AG04450 (cell line): ENCODE results near the gene CNNM3. TPM values are rescaled to one million over a fixed set of nuclear protein-coding genes. Genes with fewer than 3 reads are reported as not detected.

ENCODE experiments used
- CTCF ChIA-PET: fragments of 300-600, 350-600 bp; formaldehyde crosslinking; extraction: SDS; loops from one replicate; lab custom pipeline; 2022; ENCODE audit warnings: antibody characterized with exemption, inconsistent platforms; lab: Charles Lee
- POLR2A ChIA-PET: fragments of 350-600 bp; formaldehyde crosslinking; extraction: SDS; loops from one replicate; lab custom pipeline; 2021; ENCODE audit warnings: antibody characterized with exemption, inconsistent platforms; lab: Yijun Ruan, JAX
- DNase-seq: peaks from one replicate; pipeline ENCODE4 v3.0.0-alpha.2; 2011; ENCODE audit warnings: low read depth, low spot score
- H3K27ac ChIP-seq: one replicate; pipeline ENCODE4 v1.5.1; 2012; ENCODE audit warnings: low read depth, low read length, control low read depth
- H3K27me3 ChIP-seq: one replicate; pipeline ENCODE4 v1.6.0; 2012; ENCODE audit warnings: low read length; ENCODE audit not compliant: control insufficient read depth, insufficient read depth
- H3K4me3 ChIP-seq: 2 replicates; pipeline ENCODE4 v1.5.1; 2011; ENCODE audit warnings: mild to moderate bottlenecking, low read depth, low read length, control low read depth
- H3K9me3 ChIP-seq: 2 replicates; pipeline ENCODE4 v1.5.1; 2012; ENCODE audit warnings: low read length; ENCODE audit not compliant: control insufficient read depth, insufficient read depth
- CTCF ChIP-seq: IDR thresholded peaks from 2 replicates; pipeline ENCODE4 v1.5.1; 2011; ENCODE audit warnings: low read depth, low read length, control low read depth, inconsistent platforms
- polyA plus RNA-seq: library from polyadenylated mRNA; depleted of rRNA; stranded (reverse); fragments of >200 nt; gene quantifications from 2 replicates; pipeline ENCODE4 v1.2.3, GENCODE V29; 2011

CNNM3 gene
- polyA plus RNA-seq, 1 experiment, result 5.1 TPM

DNA sequence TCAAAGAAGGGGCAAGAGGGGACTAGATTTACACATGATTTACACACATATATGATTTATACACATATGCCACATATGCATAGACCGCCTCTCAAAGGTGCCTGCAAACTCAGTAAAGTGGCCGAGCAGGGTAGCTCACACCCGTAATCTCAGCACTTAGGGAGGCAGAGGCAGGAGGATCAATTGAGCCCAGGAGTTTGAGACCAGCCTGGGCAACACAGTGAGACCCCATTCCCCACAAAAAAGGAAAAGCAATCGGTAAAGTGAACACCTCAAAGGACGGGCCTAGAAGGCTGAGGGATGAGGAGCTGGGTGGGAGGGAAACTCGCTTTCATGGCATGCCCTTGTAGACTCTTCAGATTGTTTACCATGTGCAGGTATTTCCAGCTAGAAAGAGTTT lies 36.6 kb downstream of the CNNM3 start:
- no peaks in the 10 kb centered on the region; the same call in 1 of the 2 replicates for H3K9me3 ChIP-seq
- ChIA-PET POLR2A (no interaction called here), CTCF (interaction anchor here (1.0 kb wide), 1 partner anchor 98 kb away, joined by 4 read pairs; no protein-coding TSS in a partner anchor)
- no peaks in the 10 kb centered on the region for H3K27me3 ChIP-seq
- DNase-seq, result no peak
- no peak for TF ChIP-seq CTCF
- H3K4me3 ChIP-seq, result no peak overlapping the region
- H3K27ac ChIP-seq, result no peak overlapping the region

DNA sequence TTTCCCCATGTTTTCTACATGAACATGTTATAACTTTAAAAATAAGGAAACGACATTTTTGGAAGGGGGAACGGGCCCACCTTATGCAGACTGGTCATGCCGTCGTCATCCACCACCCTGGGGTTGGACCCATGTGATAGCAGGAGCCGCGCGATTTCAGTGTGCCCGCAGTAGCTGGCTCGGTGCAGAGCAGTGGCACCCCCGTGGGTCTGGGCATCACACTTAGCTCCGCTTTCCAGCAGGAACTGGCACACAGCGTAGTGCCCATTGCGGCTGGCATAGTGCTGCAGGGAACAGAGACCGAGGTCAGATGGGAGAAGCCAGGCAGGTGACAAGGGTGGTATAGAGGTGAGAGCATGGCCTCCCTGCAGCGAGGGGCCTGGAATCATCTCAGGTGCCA lies 37.3 kb downstream of the CNNM3 start:
- H3K4me3 ChIP-seq, result no peak overlapping the region
- POLR2A ChIA-PET, result no interaction called here
- no peak for DNase-seq
- no peak for TF ChIP-seq CTCF
- H3K9me3 ChIP-seq, result no peaks in the 10 kb centered on the region; the same call in 1 of the 2 replicates
- no peaks in the 10 kb centered on the region for H3K27me3 ChIP-seq
- CTCF ChIA-PET, result interaction anchor here (1.0 kb wide), 1 partner anchor 98 kb away, joined by 4 read pairs; no protein-coding TSS in a partner anchor
- H3K27ac ChIP-seq, result no peak overlapping the region

GRCh38 chr2:96856776-96857666 lies 41.0 kb downstream of the CNNM3 start:
- Histone ChIP-seq H3K9me3 (no peaks in the 10 kb centered on the region; the same call in 1 of the 2 replicates), H3K27me3 (no peaks in the 10 kb centered on the region), H3K4me3 (peak overlapping the region; percentile 80), H3K27ac (peak overlapping the region; percentile 52)
- ChIA-PET CTCF (interaction anchor here (0.6 to 4.6 kb wide), 24 partner anchors 10 to 255 kb away, joined by 3 to 60 read pairs (median 6); partner anchors contain the start of genes ANKRD36 and CNNM3), POLR2A (interaction anchor here (0.8 to 2.3 kb wide), 6 partner anchors 12 to 522 kb away, joined by 3 to 42 read pairs (median 6); partner anchors contain the start of genes ANKRD36, CNNM3, NCAPH and SEMA4C)
- DNase-seq, result no peak
- TF ChIP-seq CTCF, result no peak

DNA sequence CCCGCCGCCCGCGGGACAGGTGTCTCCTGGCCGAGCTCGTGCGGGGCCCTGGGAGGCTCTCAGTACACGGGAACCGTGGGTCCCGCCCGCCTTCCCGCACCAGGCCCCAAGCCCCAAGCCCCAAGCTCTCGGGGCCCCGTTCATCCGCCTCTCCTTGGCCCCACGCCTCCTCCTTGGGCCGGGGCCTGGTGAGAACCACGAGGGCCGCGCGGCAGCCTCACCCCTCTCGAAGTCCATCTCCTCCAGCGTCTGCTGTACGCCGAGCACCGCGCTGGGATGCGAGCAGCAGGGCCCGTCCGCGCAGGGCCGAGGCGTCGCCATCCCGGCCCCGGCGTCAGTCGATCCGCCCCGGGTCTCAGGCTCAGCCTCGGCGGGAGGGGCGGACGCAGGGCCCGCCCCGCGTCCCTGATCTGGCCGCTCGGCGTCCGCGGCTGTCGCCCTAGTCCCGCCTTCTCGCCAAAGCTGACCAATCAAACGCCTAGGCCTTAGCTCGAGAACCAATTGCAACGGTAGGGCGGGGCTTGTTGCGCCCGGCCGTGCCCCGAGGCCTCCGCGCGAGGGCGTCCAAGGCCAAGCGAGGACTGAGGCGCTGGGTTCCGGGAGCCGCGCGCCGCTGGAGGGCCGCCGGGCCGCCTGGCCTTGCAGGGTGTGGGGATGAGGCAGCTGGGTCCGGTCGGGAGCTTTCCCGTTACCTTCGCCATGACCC lies 41.8 kb downstream of the CNNM3 start, which contains the start of gene ANKRD39:
ANKRD39 (minus strand) TSS at position 350 of the 706 bp plus-strand sequence; CDS start at position 321, 29 bp downstream.
- Histone ChIP-seq H3K4me3 (peak within 1 kb of the TSS; percentile 80), H3K27ac (peak within 1 kb of the TSS; percentile 52), H3K27me3 (no peaks in the 10 kb centered on the region), H3K9me3 (no peaks in the 10 kb centered on the region; the same call in 1 of the 2 replicates)
- peak; percentile 71 for TF ChIP-seq CTCF
- CTCF ChIA-PET, result interaction anchor here (0.6 to 4.6 kb wide), 28 partner anchors 10 to 254 kb away, joined by 3 to 60 read pairs (median 4); partner anchors contain the start of genes ANKRD36 and CNNM3
- POLR2A ChIA-PET, result interaction anchor here (0.6 to 2.3 kb wide), 8 partner anchors 11 to 523 kb away, joined by 3 to 42 read pairs (median 5); partner anchors contain the start of genes ANKRD36, CNNM3, NCAPH and SEMA4C
- DNase-seq, result peak; percentile 96
